PFSK-1 (cell line): ENCODE data around the gene FBN3. TPM values are rescaled to one million over a fixed set of nuclear protein-coding genes. Genes with fewer than 3 reads are reported as not detected.

ENCODE experiments used
- FOXP2 ChIP-seq: optimal IDR thresholded peaks from 2 replicates; pipeline ENCODE3; 2011; ENCODE audit warnings: borderline replicate concordance, control low read depth, inconsistent platforms; ENCODE audit not compliant: insufficient read depth; ENCODE audit errors: extremely low read length, extremely low read depth
- POLR2AphosphoS5 ChIP-seq: IDR thresholded peaks from 2 replicates; pipeline ENCODE4 v1.6.1; 2012; ENCODE audit warnings: low read depth, mild to moderate bottlenecking, control low read depth, low read length, moderate library complexity
- REST ChIP-seq, 2 experiments: IDR thresholded peaks; 2 replicates each; pipeline versions ENCODE4 v1.6.1 to v1.8.0; 2011 to 2012; ENCODE audit warnings: low read depth in 2 of 2, low read length in 2 of 2, control low read depth in 1 of 2, inconsistent platforms in 1 of 2, mild to moderate bottlenecking in 1 of 2, moderate library complexity in 1 of 2; ENCODE audit not compliant: insufficient read depth in 1 of 2
- SIN3A ChIP-seq: IDR thresholded peaks from 2 replicates; pipeline ENCODE4 v1.6.1; 2012; ENCODE audit warnings: mild to moderate bottlenecking, low read length, moderate library complexity, borderline replicate concordance; ENCODE audit not compliant: insufficient read depth
- TAF1 ChIP-seq: IDR thresholded peaks from 2 replicates; pipeline ENCODE4 v1.6.1; 2012; ENCODE audit warnings: low read length, control low read depth, borderline replicate concordance; ENCODE audit not compliant: insufficient read depth
- polyA plus RNA-seq: library from polyadenylated mRNA; unstranded; fragments of >200 nt; gene quantifications from one replicate; pipeline ENCODE4 v1.2.1, GENCODE V29; 2012; ENCODE audit warnings: low read depth, missing spikeins; ENCODE audit not compliant: insufficient read length

Gene FBN3
- polyA plus RNA-seq = 0.23 TPM

DNA sequence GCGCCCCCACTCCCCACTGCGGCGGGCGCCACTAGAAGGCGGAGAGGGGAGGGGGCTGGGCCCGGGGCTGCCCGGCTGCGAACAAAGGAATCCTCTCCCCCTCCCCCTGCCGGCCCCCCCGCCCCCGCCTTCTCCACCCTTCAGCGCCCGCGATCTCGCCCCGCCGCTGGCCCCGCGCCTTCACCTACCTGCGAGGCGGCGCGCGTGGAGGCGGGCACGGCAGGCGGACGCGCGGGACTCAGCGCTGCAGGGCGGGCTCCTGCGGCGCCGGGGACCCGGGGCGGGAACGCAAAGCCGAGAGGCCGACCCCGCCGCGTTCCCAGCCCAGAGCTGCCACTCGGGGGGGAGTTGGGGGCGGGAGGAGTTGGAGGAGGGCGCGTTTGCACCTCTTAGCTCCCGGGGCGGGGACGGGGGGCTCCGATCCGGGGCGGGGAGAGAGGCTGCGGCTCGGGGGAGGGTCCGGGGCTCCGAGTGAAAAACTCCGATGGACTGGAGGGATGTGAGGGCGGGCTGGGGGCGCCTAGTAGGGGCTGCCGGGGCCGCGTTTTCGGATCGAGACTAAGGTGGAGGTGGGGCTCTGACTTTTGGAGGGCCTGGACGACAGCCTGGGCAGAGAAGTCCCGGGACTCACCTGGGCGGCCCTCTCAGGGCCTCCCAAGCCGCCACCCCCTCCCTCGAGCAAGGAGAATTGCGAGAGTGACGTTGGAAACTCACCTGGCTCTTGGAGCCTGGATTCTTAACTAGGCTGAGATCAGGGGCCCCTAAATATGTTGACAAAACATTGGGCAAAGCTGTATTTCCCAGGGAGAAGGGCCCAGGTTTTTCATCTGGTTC lies at the start of gene FBN3:
FBN3 (minus strand) TSS at position 332 of the 834 bp plus-strand sequence. CDS start 2,112 bp downstream, outside the sequence.
- TF ChIP-seq POLR2AphosphoS5 (no peak), FOXP2 (no peak), TAF1 (no peak), SIN3A (no peak), REST (IDR thresholded peaks at IDR 0.05; ENCODE audit: insufficient read depth in 1 of 2, low read depth in 2 of 2, low read length in 2 of 2) (no peak)

GRCh38 chr19:8196271-8196927 lies 47.0 kb upstream of the FBN3 start:
- TF ChIP-seq TAF1 = no peak

- TF ChIP-seq TAF1 (no peak), FOXP2 (no peak), REST (IDR thresholded peaks at IDR 0.05; ENCODE audit: insufficient read depth in 1 of 2, low read depth in 2 of 2, low read length in 2 of 2) (no peak), SIN3A (no peak), POLR2AphosphoS5 (no peak)
These were observed 45.3 kb upstream of the FBN3 start for GRCh38 chr19:8194528-8195267.

- TF ChIP-seq SIN3A (no peak), POLR2AphosphoS5 (no peak), FOXP2 (no peak), TAF1 (no peak), REST (IDR thresholded peaks at IDR 0.05; ENCODE audit: insufficient read depth in 1 of 2, low read depth in 2 of 2, low read length in 2 of 2) (no peak)
These were observed 42.9 kb upstream of the FBN3 start for GRCh38 chr19:8192221-8192820.

DNA sequence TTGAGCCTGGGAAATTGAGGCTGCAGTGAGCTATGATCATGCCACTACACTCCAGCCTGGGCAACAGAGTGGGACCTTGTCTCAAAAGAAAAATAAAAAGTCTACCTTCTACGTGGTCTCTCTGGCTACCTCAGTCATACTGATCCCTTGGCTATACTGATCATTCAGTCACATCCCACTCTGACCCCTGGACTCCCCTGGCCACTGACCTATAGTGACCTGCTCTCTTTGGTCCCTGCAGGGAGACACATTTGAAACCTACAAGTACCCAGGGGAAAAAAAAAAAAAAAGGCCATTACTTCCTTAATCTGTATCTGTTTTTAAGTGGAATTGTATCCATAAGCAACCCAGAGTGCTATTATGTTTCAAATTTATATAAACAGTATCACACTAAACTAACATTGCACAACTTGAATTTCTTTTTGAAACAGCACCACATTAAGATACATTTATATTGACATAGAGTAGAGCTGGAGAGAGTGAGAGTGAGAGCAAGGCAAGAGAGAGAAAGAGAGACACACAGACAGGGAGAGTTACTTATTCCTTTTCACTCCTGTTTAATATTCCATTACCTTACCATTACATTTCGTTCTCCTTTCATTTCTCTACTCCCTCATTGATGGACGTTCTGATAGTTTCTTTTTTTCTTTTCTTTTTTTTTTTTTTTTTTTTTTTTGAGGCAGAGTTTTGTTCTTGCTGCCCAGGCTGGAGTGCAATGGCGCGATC lies 36.1 kb upstream of the FBN3 start:
- TF ChIP-seq REST (IDR thresholded peaks at IDR 0.05; ENCODE audit: insufficient read depth in 1 of 2, low read depth in 2 of 2, low read length in 2 of 2) (no peak), POLR2AphosphoS5 (no peak), FOXP2 (no peak), SIN3A (no peak), TAF1 (no peak)
